ENCODE data around the gene GPR63. TPM values are rescaled to one million over a fixed set of nuclear protein-coding genes. Genes with fewer than 3 reads are reported as not detected.

Gene GPR63
- total RNA-seq, 1 donor from 2014 or later, result 0.48 TPM

GRCh38 chr6:96844530-96844929 is 7.3 kb upstream of the GPR63 start:
- H3K36me3 Mint-ChIP-seq (ENCODE audit: unreplicated experiment), result no peaks in the 10 kb centered on the region
- H3K4me1 Mint-ChIP-seq (ENCODE audit: unreplicated experiment), result no peaks in the 10 kb centered on the region

GRCh38 chr6:96841345-96841744 is 4.1 kb upstream of the GPR63 start:
- no peak for TF ChIP-seq CTCF (IDR thresholded peaks at IDR 0.05)
- Mint-ChIP-seq H3K9me3 (ENCODE audit: unreplicated experiment) (peaks cover 13% of the 10 kb centered on the region), H3K4me1 (ENCODE audit: unreplicated experiment) (peaks cover 8% of the 10 kb centered on the region), H3K27me3 (ENCODE audit: unreplicated experiment) (peaks cover 55% of the 10 kb centered on the region), H3K4me3 (ENCODE audit: unreplicated experiment) (no peak overlapping the region), H3K36me3 (ENCODE audit: unreplicated experiment) (no peaks in the 10 kb centered on the region), H3K27ac (ENCODE audit: unreplicated experiment) (no peak overlapping the region)
- no peak for DNase-seq (ENCODE audit: extremely low spot score, unreplicated experiment)

More at GRCh38 chr6:96844530-96844929, 7.3 kb upstream of the GPR63 start:
- H3K9me3 Mint-ChIP-seq (ENCODE audit: unreplicated experiment), result peaks cover 23% of the 10 kb centered on the region
- no peak for TF ChIP-seq CTCF (IDR thresholded peaks at IDR 0.05)
- H3K4me3 Mint-ChIP-seq (ENCODE audit: unreplicated experiment), result no peak overlapping the region
- DNase-seq (ENCODE audit: extremely low spot score, unreplicated experiment), result no peak
- peaks cover 51% of the 10 kb centered on the region for H3K27me3 Mint-ChIP-seq (ENCODE audit: unreplicated experiment)
- no peak overlapping the region for H3K27ac Mint-ChIP-seq (ENCODE audit: unreplicated experiment)

- peaks cover 58% of the 10 kb centered on the region for H3K27me3 Mint-ChIP-seq (ENCODE audit: unreplicated experiment)
- TF ChIP-seq CTCF (IDR thresholded peaks at IDR 0.05), result no peak
- H3K9me3 Mint-ChIP-seq (ENCODE audit: unreplicated experiment), result no peaks in the 10 kb centered on the region
- no peak overlapping the region for H3K27ac Mint-ChIP-seq (ENCODE audit: unreplicated experiment)
- DNase-seq (ENCODE audit: extremely low spot score, unreplicated experiment), result no peak
- no peaks in the 10 kb centered on the region for H3K36me3 Mint-ChIP-seq (ENCODE audit: unreplicated experiment)
- H3K4me1 Mint-ChIP-seq (ENCODE audit: unreplicated experiment), result peaks cover 13% of the 10 kb centered on the region
- H3K4me3 Mint-ChIP-seq (ENCODE audit: unreplicated experiment), result peak overlapping the region; percentile 87
Observed at GRCh38 chr6:96836631-96837080, 621 bp downstream of the GPR63 start.

- H3K9me3 Mint-ChIP-seq (ENCODE audit: unreplicated experiment), result no peaks in the 10 kb centered on the region
- peaks cover 13% of the 10 kb centered on the region for H3K4me1 Mint-ChIP-seq (ENCODE audit: unreplicated experiment)
- TF ChIP-seq CTCF (IDR thresholded peaks at IDR 0.05), result no peak
- H3K27me3 Mint-ChIP-seq (ENCODE audit: unreplicated experiment), result peaks cover 43% of the 10 kb centered on the region
- H3K36me3 Mint-ChIP-seq (ENCODE audit: unreplicated experiment), result no peaks in the 10 kb centered on the region
- H3K27ac Mint-ChIP-seq (ENCODE audit: unreplicated experiment), result no peak overlapping the region
- no peak for DNase-seq (ENCODE audit: extremely low spot score, unreplicated experiment)
- H3K4me3 Mint-ChIP-seq (ENCODE audit: unreplicated experiment), result no peak overlapping the region
Observed at GRCh38 chr6:96834070-96834469, 3.2 kb downstream of the GPR63 start.

- no peaks in the 10 kb centered on the region for H3K9me3 Mint-ChIP-seq (ENCODE audit: unreplicated experiment)
- H3K4me1 Mint-ChIP-seq (ENCODE audit: unreplicated experiment), result peaks cover 10% of the 10 kb centered on the region
- H3K4me3 Mint-ChIP-seq (ENCODE audit: unreplicated experiment), result no peak overlapping the region
- no peak for TF ChIP-seq CTCF (IDR thresholded peaks at IDR 0.05)
- H3K27ac Mint-ChIP-seq (ENCODE audit: unreplicated experiment), result no peak overlapping the region
- H3K27me3 Mint-ChIP-seq (ENCODE audit: unreplicated experiment), result peaks cover 30% of the 10 kb centered on the region
- H3K36me3 Mint-ChIP-seq (ENCODE audit: unreplicated experiment), result no peaks in the 10 kb centered on the region
- no peak for DNase-seq (ENCODE audit: extremely low spot score, unreplicated experiment)
Observed at GRCh38 chr6:96832780-96833179, 4.5 kb downstream of the GPR63 start.
